Right hindlimb (tissue), 1 donor: ENCODE results near the gene AKAP8L.

Source experiments
- DNase-seq: peaks from one replicate; pipeline ENCODE4 v3.0.0-alpha.2; 2018

Gene AKAP8L, protein sequence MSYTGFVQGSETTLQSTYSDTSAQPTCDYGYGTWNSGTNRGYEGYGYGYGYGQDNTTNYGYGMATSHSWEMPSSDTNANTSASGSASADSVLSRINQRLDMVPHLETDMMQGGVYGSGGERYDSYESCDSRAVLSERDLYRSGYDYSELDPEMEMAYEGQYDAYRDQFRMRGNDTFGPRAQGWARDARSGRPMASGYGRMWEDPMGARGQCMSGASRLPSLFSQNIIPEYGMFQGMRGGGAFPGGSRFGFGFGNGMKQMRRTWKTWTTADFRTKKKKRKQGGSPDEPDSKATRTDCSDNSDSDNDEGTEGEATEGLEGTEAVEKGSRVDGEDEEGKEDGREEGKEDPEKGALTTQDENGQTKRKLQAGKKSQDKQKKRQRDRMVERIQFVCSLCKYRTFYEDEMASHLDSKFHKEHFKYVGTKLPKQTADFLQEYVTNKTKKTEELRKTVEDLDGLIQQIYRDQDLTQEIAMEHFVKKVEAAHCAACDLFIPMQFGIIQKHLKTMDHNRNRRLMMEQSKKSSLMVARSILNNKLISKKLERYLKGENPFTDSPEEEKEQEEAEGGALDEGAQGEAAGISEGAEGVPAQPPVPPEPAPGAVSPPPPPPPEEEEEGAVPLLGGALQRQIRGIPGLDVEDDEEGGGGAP

DNA sequence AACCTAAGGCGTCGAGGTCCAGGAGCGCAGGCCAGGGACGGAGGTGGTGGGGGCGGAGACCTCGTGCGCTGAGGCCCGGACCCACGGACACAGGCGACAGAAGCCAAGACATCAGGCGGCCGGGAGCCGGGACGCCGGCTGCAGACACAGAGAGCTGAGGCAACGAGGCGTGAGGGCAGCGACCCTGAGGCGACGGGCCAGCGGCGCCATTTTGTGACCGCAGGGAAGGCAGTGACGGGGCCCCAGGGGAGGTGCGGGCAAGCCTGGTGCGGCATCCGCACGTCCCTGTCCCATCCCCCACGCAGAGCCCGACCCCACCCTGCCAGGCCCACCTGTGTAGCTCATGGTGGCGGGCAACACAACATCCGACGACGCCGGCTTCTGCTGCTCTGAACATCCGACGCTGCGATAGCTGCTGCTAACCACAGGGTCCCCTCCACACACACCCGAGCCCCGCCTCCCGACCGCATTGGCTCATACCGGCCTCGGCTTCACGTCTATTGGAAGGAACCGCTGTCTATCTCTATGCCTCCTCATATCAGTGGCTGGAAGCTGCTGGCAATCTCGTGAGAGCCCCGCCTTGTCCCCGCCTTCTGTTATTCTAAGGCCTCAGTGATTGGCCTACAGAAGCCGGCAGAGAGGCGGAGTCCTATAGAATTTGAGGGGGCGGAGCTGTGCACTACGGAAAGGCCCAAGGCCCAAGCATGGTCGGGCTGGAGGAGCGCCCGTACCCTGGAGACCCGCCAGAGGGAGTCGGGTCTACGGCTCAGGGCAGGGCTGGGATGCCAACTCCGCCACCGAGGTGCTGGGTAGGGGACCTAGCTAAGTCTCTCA, at the start of gene AKAP8L:
Gene AKAP8L, minus strand, starts transcription at position 410 of the 834 bp plus-strand sequence. Its CDS starts 65 bp downstream, at position 345.
- peak; percentile 100 for DNase-seq

DNA sequence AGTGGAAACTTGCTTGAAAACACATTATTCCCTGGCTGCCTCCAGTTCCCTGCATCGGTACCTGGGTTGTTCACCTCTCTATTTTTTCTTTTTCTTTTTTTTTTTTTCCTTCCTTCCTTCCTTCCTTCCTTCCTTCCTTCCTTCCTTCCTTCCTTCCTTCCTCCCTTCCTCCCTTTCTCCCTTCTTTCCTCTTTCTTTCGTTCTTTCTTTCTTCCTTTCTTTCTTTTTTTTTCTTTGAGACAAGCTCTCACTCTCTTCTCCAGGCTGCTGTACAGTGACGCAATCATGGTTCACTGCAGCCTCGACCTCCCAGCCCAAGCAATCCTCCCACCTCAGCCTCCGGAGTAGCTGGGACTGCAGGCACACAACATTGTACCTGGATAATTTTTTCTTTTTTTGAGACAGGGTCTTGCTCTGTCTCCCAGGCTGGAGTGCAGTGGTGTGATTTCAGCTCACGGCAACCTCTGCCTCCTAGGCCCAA, 49.0 kb upstream of the AKAP8L start:
- DNase-seq = no peak

DNA sequence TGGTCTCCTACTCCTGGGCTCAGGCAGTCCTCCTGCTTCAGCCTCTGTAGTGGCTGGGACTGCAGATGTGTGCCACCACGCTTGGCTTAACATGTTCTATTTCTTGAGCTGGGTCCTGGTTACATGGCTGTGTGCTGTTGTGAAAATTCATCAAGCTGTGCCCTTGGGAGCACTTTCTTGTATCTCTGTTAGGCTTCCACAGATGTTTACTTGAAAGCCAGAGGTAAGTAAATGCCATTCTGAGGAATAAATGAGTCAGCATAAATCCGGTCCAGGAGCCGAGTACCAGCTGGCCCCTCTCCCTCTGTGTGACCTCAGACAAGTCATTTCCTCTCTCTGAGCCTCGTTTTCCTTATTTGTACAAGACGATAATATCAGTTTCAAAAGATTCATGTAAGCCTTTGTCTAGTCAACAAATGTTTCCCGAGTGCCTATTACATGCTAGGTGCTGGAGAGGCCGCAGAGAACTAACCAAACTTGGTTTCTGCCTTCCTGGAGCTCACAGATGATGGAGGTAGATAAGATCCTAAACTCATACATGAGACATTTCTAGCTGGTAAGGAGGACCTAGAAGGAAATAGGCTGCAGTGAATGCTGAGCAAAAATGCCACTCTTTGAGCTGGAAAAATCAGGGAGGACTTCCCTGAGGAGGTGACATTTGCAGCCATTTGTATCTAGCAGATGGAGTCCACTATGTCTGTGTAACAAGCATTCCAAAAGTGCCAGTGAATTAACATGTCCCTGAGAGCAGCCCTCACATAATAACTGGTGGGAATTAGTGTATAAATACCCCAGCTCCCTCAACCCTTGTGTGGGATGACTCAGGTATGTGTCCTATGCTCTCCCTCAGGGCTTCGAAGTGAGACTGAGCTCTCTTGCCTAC, 48.3 kb upstream of the AKAP8L start:
- DNase-seq = no peak

DNA sequence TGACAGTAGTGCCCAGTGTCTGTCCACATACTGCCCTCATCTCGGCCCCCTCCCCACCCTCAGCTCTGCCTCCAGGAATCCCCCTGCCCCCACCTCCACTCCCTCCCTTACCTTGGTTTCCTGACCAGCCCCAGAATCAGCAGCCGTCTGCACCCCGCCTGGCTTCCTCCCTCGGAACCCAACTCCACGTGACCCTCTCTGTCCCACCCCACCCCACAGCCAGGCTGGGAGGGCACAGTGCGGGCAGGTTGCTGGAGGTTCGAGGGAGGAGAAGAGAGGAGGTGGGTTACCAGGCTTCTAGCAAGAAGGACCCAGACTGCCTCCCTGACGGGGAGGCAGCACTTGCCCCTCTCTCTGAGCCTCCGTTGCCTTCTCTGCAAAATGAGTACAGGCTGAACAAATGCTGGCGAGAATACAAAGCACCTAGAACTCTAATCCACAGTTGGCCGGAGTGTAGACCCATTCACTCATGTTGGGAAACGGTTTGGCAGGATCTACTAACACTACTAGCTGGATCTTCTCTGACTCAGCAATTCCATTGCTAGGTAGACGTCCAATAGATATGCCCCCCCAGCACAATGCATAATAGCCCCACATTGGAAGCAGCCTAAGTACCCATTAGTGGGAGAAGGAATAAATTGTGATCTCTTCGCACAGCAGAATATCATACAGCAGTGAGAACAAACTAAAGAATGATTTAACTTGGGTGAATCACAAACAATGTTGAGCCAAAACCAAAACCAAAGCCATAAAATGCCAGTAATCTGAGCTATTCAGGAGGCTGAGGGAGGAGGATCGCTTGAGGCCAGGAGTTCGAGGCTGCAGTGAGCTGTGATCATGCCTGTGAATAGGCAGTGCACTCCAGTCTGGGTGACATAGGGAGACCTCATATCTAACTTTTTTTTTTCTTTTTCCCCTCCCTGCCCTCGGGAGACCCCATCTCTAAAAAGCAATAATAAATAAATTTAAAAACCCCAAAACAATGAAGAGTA, 45.9 kb upstream of the AKAP8L start, which contains the start of gene RASAL3:
Gene RASAL3, minus strand, starts transcription at position 151 of the 992 bp plus-strand sequence. CDS start 186 bp downstream, outside the sequence.
- DNase-seq = no peak

DNA sequence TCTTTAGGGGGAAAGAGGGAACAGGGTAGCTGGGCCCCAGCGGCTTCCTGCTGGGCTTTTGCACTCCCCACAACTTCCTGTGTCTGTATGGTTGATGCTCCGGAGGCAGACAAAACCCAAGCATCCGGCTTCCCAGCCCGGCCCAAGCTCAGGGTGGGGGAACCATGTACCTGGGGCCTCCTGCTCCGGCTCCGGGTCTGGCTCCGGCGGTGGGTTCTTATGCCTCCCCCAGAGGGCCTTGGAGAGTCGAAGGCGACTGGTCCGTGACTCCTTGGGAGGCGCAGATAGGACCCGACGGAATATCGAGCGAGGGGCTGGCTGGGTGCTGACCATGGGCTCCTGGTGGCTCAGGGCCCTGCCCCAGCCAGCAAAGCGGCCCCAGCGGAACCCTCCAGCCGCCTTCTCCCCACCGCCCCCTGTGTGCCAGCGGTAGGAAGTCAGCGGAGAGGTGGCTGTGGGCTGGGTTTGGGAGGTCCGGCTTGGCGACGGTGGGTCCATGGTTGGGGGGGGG, 45.1 kb upstream of the AKAP8L start:
- DNase-seq = no peak

DNA sequence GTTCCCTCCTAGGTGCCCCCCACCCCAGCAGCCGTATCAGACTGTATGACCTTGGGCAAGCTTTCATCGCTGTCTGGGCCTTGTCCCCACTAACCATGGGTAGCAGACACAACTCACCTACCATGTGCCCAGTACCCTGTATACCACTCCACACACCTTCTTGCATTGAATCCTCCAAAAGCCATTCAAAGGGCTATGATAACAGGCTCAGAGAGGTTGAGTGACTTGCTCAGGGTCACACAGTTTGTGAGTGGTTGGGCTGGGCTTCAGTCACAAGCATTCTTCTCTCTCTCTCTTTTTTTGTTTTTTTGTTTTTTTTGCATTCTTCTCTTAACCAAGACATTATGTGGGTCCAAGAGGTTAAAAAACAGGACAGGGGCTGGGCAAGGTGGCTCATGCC, 42.9 kb upstream of the AKAP8L start:
- no peak for DNase-seq

DNA sequence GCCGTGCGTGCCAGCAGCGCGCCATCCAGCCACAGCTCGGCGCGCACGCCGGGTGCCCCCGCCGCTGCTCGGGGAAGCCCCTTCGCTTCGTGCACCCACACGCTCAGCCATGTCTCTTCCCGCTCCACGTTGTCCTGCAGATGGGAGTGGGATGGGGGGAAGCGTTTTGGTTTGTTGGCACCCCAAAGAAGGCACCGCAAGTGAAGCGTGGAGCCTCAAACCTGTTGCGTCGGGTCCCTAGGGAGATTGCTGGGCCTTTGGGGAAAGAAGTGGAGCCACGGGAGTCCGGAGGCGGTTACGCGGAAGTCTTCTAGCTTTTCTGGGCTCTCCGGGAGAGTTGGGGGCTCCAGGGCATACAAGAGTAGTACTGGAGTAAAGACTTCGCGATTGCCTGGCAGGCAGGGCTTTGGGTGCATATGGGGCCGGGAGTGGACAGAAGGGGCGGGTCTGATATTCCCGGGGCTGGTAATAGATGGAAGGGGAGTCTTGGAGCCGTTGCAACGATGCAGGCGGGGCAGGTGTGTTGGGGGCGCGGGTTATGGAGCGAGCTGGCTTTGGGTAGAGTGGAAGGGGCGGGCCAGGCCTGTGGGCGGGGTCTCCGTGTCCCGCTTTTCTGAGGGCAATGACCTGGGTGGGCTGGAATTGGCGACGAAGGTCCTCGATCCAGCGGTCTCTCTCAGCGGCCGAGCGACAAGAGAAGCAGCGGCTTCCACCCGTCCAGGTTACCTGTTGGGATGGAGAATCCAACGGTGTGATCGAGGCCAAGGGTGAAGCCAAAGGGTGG, 39.1 kb upstream of the AKAP8L start:
- no peak for DNase-seq

DNA sequence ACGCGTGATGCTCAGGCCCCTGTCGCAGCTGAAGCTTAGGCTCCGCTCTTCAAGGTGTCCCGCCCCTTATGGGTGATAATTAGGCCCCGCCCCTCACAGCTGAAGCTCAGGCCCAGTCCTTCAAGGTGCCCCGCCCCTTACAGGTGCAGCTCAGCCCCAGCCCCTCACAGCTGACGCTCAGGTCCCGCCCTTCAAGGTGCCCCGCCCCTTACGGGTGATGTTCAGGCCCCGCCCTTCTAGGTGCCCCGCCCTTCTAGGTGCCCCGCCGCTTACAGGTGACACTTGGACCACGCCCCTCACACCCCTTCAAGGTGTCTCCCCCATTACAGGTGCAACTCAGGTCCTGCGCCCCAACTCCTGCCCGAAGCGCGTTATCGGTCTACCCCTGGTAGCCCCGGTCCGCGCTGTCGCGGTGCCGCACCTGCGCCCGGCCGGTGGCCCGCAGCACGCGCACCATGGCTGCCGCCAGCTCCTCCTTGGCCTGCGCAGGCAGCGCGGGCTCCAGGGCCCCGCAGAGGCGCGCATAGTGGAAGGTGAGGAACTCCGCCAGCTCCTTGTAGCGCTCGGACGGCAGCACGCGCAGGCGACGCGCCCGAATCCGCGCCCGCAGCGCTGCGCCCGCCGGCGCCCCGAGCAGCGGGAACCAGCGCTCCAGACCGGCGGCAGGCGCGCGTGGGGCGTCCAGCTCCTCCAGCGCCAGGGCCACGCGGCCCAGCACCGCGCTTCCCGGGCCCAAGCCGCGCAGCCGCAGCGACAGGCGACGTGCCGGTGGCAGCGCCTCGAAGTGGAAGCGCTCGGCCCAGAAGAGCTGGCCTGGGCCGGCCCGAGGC, 38.3 kb upstream of the AKAP8L start:
- DNase-seq = no peak

DNA sequence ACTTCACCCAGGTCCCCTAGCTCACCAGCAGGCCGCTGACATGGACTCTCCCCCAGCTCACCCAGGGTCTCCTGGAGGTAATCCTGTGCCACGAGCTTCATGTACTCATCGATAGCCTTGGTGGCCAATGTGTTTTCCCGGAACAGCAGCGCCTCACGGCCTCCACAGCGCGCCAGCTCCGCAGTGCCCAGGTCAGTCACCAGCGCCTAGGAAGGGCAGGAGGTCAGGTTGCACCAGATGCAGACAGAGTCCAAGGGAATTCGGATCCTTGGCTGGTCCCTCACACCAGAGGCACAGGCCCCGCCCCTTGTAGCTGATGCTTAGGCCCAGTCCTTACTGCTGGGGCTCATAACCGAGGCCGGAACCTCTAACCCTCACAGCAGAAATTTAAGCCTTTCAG, 37.7 kb upstream of the AKAP8L start:
- DNase-seq = no peak

DNA sequence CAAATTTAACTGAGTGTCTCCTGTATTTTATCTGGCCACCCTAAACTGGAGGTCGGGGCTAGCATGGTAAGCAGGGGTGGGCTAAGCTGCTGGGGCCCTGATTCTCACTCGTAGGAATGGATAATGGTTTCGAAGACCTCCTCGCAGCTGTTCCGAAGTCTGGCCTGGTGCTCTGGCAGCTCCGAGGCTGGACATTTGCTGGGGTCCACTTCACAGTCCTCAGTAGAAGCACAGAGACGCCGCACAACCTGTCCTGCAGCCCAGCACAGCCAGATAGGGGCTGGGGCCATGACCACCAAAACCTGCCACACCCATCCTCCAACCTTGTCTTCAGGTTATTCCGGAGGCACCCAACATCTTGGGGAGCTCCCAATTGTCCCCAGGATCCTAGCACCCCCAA, 37.2 kb upstream of the AKAP8L start:
- DNase-seq = no peak

DNA sequence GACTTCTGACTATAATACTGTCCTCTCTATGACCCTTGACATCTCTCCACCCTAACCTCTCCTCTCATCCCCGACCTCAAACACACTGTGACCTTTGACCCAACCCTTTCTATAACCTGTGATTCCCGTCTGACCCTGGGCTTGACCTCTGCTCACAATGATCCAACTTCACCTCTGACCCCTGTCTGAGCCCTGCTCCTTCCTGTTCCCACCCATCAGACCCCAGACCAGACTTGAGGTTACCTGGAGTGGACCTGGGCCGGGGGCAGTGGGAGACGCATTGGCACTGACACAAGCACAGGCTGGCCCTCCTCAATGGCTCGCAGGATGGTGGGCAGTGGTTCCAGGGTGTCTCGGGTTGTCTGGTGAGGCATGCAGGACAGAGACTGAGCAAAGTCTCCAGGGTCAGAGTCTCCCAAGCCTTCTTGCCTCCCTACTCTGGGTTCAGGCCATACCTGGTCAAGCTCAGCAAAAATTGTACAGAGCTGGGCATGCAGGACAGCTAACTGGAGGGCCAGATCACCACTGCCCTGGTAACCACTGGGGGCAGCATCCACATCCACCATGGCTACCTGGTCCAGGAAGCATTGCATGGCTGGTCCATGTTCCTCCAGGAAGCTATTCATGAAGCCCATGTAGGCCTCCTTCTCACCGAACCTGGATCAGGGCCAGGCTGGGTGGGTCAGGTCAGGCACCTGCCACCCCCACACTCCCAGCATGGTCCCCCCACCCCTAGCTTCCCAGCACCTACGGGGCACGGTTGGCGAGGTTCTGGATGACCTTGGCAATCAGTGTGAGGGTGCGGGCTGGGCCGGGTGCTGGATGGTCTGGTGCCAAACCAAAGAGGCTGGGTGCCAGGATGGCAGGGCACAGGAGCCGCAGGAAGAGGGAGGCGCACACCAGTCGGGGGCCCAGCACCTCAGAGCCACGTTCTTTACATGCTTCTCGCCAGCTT, 35.4 kb upstream of the AKAP8L start:
- DNase-seq = no peak

DNA sequence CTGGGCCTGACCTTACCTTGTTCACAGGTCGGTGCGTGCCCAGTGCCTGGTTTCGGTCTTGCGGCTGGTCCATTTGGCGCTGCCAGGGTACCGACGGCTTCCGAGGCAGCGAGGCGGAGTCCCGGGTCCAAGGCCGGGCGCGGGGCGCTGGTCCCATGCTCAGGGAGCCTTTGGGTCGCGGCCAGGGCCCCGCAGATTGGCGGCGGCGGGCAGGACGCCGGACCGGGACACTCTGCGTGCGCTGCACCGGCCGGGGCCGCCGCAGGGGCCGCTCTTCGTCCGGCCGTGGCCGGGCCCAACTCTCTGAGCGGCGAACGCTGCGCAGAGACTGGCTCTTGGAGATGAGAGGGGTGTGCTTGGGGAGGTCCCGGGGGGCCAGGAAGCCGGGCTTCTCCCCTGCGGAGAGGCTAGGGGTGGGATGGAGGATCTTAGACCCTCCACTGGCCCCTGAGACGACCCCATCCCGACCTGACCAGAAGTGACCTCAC, 34.3 kb upstream of the AKAP8L start:
- no peak for DNase-seq

DNA sequence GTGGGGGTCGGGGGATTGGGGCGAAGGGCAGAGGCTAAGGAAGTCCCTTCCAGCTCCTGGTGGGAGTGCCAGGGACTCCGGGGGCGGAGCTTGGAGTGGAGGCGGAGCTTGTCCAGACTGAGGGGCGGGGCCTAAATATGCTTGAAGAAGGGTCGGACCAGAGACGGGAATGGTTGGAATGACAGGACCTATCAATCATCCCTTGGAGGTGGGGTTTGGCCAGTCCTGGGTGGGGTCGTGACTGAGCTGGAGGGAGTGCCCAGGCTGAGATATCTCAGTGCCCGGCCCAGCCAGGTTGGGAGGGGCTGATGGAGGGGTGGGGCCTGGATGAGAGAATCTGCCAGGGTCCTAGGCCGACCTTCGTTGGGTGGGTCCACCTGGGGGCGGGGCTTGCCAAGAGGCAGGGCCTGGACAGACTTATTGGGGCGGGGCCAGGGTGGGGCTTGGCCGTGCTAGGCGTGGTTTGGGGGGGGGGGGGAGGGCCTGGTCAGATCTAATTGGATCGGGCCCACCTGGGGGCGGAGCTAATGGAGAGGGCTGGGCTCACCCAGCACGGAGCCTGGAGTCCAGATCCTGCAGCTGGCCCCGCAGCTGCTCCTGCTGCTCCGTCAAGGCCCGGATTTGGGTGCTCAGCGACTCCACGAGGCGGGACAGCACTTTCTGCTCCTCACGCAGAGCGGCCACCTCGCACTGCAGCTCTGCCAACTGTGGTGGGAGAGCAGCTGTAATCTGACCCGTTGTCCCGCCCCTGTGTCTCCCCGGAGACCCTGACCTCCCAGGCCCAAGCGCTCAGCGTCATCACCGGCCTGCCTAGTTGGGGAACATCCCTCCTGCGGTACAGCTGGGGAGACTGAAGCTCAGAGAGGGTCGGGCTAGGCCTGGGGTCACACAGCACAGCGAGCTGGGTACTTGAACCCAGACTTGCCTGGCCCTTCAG, 33.6 kb upstream of the AKAP8L start:
- DNase-seq = peak; percentile 90

DNA sequence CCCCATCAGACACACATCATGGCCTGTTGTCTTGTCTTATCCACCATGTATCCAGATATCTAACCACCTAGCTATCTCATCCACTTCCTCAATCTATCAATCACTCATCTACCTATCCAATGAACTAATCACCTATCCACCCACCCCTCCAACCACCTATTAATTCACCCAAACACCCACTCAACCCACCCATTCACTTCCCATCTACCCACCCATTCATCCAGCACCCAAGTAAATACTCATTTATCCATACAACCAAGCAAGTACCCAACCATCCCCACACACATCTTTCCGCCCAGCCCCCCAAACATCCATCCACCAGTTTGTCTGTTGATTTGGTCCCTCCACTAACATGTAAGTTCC, 31.7 kb upstream of the AKAP8L start:
- DNase-seq = no peak

DNA sequence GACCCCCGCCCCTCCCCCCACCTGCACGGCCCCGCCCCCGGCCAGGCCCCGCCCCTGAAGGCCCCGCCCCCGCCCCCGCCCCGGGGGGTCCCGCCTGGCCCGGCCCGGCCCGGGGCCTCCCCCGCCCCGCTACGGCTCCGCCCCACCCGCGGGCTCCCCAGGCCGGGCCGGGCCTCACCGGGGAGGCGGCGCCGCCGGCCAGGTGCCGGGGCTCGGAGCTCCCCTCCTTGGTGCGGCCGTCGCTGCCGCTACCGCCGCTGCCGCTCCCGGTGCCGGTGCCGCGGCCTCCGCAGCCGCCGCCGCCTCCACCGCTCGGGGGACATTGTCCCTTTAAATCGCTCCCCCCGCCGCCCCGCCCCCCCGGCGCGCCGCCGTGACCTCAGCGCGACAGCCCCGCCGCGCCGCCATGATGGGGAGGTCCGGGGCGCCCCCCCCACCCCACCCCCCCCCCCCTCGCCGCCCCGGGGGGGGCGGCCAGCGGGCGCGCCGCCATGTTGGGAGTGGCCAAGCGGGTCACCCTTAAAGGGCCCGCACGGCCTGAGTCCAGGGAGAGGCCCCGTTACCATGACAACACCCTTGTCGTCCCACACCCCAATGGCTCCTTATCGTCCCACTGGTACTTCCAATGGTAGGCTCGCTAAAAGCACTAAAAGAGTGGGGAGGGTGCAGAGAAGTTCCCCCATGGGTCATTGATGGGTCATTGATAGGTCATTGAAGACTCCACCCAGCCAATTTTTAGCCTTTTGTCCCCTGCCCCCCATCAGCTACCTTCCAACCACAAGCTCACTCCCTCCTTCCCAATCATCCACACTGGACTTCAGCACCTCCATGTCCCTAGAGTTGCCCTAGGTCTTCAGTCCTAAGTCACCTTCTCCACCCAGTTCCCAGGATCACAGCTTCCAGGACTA, 31.1 kb upstream of the AKAP8L start, which contains the start of gene WIZ:
Gene WIZ, minus strand, starts transcription at position 337 of the 908 bp plus-strand sequence. CDS start 1,649 bp downstream, outside the sequence.
- DNase-seq = peak; percentile 91
